HG03442 (cell line): Measurements from ENCODE around the gene MMEL1.
A peak's percentile ranks its signal among the peaks of the same experiment; 100 is the strongest.

Source experiments
- ATAC-seq: cut with Tn5 transposase; IDR thresholded peaks from one replicate; pipeline ENCODE4 v1.9.1; 2021; ENCODE audit warnings: mild to moderate bottlenecking, moderate library complexity; ENCODE audit not compliant: unreplicated experiment

The MMEL1 gene

DNA sequence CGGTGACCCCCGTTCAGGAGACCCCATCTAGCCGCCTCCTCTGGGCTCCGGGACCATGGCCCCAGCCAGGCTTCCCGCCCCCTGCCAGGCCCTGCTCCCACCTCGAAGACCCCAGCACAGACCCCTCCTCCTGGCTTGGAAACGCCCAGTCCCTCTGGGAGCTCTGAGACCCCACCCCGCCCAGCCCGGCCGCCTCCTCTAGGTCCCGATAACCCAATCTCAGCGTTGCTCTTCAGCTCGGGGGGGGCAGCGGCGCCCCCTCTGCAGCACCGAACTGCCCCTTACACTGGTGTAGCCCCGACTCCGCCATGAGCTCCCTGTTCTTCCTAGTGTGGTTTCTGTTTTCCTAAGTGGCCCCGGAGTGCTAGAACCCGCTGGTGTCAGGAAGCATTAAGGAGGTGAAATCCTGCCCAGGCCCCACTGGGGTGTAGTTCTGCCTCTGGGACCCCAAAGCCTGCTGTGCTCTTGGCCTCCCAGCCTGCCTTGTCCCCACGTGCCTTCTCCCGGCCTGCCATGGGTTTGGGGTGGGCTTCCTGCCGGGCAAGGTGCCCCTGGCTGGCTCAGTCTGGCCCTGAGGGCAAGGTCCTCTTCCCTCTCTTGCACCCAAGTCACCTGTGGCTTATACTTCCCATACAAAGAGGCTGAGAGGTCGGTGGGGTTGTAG, 10.7 kb upstream of the MMEL1 start:
- no peak for ATAC-seq

DNA sequence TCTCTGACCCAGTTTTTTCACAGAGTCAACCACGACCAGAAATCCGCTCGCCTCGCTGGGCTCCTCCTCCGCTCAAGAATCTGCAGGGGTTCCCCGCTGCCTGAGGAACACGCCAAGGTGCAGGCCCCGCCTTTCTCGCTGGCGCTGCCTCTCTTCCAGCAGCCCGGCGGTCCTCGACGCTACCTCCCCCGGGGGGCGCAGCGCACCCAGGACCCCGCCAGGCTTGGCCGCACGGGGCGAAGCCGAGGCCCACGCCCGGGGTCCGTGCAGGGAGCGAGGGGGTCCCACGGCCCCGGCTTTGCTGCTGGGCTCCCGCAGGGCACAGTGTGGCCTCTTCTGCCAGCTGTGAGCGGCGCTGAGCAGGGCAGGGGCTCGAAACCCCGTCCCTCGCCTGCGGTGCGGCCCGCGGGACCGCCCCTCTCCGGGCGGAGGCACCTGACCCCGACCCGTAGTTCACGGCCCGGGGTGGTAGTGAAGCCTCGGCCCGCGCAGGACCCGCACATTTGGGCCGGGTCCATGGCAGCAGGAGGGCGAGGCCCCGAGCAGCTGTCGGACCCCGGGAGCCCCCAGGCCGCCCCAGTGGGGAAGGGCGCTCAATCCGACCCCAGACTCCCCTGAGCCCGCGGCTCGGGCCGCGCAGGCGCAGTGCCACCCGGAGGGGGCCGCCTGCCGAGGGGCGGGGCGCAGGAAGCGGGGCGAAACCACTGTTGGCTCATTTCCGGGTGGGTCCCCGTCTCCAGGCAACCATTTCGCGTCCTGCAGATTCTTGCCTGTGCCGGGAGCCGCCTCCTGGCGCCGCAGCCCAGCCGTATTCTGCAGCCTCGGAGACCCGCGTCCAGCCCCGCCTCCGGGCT, 10.0 kb upstream of the MMEL1 start:
- ATAC-seq = peak; percentile 73

DNA sequence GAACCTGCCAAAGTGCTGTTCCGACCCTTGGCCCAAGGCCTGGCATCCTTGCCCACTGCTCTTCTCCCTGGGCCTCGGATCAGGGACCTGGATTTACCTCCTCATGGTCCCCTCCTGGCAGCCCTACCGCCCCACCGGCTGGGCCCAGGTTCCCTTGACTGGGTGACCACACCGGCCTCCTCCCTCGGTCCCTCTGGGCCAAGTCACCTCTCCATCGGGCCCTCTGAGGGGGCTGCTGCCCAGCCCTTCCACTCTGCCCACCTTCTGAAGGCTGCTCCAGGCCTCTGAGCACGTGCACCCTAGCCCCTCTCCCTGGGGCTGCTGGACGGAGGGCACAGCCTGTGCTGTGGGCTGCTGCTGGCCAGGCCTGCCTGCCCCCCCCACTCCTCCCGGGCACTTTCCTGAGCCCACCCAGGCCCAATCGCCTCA, 9.3 kb upstream of the MMEL1 start:
- ATAC-seq = no peak

DNA sequence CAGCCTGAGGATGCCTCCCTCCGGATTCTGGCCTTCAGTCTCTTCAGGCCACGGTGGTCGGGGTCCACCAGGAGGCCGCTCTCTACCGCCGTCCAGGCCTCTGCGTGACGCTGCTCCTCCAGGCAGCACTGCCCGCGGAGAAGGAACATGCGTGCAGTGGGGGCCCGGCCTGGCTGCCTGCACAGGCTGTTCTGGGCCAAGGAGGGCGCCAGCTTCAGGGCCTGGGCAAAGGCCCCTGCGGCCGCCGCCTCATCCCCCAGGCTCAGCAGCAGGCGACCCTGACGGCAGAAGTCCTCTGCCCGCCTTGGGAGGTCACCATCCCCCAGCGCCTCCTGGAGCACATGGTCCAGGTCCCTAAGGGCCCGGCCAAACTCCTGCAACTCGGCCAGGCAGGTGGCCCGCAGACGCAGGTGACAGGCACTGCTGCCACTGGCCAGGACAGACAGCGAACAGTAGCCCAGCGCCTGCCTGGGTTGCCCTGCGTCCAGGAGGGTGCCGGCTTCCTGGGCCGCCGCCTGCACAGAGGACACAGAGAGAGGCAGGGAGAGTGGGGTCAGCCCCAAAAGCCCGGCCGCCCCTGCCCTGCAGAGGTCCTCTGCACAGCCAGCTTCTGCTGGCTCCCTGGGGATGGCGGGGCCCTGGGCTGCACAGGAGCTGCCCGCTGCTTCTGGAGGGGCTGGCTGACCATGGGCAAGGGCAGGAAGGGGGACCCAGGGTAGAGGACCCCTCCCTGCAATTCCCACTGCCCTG, 8.7 kb upstream of the MMEL1 start:
- ATAC-seq = no peak

DNA sequence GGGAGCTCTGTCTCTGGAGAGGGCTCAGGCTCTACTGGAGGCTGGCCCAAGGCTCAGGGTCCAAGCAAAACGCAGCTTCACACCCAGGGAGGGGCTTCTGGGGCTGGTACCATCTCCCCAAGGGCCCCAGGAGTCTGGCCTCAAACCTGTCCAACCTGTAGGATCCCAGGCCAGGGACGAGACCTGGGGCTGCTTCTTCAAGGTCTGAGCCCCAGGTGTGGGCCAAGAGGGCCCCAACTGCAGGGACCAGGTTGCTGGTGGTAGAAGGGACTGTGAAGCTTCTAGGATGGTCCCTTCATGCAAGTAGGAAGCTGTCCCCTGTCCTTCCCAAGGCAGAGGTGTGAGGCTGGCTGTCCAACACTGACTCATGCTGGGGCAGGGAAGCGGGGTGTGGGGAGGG, 7.8 kb upstream of the MMEL1 start:
- ATAC-seq = no peak

DNA sequence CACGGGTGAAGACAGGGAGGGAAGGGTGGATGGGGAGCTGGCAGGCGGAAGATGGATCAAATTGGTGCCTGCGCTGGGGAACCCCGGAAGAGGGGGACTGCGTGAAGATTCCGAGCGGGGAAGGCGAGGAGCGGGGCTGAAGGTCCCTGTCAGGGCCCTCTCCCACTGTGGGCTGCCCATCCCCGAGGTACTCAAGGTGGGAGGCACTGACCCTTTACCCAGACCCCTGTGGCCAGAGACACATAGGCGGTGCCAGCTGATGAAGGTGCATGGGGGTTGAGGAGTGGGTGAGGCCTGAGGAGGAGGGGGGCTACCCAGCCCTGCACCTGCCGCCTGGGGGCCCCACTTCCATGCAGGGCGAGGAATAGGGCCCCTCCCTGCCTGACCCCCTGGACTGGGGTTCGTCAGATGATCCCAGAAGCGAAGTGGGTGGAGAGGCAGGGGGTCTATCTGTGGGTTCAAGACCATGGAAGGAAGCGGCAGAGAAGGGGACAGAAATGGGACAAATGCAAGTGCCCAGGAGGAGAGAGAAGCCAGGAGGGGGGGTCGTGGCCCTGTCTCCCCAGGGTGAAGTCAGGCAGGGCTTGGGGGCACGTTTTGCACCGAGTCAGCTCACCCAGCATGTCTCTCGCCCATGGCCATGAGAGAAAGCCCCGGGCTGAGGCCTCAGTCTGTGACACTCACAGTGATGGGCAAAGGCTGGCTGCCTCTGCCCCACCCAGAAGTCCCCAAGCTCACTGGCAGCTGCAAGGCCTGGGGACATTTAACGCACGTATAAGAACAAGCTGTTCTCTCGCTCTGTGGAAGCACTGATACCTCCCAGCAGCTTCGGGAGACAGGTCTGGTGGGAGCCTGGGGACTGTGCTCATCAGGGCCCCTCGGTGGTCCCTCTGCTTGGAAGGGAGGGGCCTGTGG, 7.0 kb upstream of the MMEL1 start:
- no peak for ATAC-seq

DNA sequence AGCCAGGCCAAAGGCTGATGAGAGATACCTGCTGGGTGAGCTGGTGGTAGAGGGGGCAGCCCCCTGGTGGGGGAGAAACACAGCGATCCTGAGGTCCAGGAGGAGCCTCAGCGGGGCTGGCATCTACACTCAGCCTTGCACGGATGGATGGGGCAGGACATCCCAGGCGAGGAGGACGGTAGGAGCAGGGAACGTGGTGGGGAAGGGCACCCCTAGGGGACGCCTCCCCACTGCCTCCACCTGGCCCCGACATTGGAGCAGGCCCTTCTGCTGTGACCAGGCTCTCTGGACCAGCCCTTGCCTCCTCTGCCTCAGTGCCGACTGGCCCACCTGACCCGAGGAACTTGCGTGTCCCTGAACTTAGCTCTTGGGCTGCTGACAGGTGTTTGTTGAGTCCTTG, 6.4 kb upstream of the MMEL1 start:
- ATAC-seq = no peak

DNA sequence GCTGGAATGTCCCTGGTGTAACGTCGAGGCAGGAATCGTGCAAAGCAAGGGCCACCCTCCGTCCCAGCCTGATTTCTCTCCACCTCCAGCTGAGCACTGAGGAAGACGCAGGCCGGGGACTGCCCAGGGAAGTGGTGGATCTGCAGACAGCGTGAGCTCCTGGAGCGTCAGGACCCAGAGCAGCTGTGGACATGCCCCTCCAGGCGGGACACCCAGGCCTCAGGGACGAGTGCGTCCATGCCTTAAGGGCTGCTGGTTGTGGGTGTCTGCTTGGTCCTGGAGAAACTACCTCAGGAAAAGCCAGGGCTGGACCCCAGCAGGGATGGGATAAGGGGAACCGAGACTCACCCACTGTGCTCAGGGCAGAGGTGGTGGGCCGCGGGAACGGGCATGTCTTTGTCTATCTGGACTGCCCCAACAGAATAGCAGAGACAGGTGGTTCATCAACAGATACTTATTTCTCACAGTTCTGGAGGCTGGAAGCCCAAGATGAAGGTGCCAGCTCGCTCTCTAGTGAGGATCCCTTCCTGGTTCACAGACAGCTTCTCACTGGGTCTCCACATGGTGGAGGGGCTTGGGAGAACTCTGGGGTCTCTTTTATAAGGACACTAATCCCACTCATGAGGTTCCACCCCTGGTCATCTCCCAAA, 5.8 kb upstream of the MMEL1 start:
- ATAC-seq = no peak

DNA sequence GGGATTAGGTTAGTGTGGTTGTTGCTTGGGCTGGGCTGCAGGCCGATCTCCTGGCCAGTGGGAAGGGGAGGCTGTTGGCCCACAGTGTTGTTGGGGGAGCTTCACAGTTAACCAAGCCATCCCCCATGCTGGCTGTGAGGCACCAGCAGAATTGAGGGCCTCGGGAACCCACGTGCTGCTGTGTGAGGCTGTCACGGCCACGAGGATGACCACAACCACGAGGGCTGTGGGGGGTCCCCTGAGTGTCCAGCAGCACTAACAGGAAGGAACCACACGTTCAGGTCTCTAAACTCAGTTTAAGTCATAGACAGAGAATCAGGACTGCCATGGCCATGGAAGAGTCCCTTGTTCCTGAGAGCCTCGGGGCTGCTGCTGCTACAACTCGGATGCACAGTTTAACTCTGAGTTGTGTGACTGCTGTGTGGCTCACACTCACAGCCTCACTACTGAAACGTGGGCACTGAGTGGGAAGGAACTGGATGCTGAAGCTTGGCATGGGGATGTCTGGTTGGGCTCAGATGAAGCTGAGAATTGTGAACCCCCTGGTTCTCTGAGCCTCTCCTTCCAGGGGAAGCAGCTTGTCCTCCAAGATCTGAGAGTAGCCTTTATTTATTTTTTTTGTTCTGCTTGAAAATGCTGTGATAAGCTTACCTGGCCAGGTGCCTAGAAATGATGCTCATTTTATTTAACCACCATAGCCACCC, 4.8 kb upstream of the MMEL1 start:
- no peak for ATAC-seq

DNA sequence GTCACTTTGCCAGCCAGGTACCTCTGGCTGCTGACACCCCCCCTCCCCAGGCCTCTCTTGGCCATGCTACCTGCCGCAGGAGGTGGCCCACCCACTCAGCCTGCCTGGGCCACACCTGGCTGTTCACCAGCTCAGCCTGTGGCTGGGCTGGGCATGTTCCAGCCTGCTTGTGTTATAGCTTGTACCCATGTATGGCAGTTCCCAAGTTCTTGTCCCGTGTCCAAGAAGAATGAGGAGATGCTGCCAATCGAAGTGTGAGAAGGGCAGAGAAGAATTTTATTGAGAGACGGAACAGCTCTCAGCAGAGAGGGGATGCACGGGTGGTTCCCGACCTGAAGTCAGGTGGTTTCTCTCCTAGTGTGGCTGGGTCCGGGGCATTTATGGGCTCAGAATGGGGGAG, 3.9 kb upstream of the MMEL1 start:
- ATAC-seq = no peak

DNA sequence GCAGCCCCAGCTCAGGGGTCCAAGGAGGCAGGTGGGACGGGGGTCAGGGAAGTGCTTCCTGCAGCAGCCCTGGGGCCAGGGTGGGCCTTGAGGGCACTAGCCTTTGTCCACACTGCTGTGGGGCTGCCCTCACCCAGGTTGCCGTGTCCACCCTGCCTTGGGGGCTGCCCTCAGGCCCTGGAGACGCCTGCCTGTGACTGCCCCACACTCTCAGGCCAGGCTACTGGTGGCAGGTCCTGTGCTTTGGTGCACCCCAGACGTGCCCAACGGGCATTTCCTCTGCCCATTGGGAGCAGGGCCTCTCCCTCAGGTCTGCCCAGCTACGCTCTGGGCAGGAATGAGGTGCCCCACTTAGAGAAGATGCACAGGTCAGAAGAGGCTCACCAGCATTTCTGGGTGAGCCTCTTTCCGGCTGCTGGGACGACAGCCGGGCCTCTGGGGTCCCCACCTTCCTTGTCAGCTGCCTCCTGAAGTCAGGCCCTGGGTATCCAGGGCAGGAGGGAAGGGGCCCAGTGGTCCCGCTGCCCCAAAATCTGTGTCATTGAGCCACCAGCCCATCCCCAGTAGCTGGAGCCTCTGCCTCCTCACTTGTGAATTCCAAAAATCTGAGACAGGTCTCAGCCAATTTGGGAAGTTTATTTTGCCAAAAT, 2.7 kb upstream of the MMEL1 start:
- ATAC-seq = no peak

DNA sequence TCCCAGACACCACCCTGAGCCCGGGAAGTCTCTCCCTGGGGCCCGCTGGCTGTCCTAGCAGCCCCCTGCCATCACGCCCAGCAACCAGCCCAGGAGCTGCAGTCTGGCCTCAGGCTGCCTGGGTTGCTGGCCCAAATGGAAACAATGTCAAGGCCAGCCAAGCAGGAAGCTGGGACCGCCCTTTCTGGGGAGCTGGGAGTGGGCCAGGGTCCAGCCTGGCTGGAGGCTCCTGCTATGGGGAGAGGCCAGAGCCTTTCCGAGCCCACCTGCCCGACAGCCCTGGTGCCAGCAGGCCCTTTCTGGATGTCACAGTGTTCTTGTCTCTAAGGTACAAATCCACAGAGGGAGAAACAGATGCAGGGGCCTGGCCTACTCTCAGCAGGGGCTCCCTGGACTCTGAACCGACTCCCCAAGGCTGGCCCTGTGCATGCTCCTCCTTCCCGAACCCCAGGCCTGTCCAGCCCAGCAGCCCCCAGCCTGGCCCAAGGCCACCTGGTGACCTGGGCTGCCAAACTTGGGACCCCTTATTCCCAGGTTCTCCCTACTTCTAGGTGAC, 1.2 kb upstream of the MMEL1 start:
- no peak for ATAC-seq

DNA sequence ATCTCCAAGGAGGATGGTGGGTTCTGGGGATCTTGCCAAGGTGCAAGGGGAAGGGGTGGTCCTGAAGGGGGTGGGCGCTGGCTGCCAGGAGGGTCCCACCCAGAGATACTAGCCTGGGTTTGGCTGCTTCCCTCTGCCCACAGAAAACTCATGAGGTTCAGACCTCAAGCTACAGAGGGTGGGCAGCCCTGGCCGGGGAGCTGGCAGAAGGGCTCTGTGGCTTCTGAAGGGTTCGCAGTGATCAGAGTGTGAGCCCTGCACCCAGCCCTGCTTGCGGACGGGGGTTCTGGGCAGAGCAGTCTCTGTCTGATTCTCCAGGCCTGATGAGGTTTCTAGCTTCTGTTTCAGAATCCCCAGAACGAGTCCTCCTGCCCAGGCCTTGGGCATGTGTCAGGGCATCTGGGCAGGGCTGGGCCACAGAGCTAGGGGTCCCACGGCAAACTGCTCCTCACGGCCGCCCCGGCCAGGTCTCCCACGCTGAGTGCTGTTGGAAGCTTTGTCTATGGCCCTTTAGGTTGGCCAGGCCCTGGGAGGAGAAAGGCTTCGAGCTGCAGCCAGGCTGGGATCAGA, 635 bp upstream of the MMEL1 start:
- ATAC-seq = no peak

DNA sequence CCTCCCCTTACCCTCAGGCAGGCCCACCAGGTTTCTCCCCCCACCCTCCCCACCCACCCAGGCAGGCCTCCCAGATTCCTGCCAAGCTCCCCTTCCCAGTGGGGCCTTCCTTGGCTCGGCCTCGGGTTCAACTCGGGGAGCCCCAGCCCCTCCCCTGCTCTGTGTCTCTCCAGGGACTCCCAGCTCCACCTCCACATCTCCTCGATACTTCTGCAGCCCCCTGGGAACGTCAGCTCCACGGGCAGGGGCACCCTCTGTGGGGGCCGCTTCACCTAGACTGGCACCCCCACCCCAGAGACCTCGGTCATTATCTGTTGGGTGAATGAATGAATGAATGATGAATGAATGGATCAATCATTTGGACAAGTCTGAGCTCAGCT, 775 bp downstream of the MMEL1 start:
- ATAC-seq = no peak

DNA sequence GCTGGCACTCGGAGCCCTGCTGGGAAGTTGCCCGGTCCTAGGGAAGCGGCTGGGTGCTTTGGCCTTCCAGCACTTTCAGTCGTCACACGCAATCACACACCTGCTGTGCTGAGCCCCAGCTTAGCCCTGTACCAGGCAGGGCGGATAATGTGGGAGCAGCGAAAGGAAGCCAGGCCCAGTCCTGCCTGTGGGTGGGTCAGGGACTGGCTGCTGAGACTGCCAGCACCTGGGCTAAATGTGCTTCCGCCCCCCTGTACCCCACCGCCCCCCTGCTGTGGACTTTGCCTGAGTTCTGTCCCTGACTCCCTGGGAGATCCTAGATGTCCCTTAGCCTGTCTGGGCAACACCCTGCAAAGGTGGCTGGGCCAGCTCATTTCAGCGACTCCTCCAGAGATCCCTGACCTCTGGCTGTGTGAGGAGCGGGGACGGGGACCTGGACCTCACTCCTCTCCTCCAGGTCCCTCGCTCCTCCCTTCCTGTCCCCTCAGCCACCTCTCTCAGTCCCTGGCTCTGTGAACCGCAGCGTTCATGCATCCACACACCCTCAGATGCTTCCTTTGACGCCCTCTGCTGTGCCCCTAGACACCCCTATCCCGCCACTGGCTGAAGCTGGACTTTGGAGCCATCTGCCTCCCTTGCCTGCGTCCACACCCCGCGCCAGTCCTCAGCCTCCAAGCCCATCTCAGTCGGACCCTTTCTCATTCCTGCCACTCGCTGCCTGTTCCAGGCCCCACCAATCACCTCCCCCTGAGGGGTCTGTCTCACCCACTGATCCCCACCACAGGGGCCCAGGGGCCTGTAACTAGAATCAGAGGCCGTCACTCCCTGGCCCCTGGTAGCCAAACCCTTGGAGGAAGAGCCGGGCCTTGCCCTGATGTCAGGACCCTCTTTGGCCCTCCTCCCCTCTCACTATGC, 1.4 kb downstream of the MMEL1 start:
- no peak for ATAC-seq

DNA sequence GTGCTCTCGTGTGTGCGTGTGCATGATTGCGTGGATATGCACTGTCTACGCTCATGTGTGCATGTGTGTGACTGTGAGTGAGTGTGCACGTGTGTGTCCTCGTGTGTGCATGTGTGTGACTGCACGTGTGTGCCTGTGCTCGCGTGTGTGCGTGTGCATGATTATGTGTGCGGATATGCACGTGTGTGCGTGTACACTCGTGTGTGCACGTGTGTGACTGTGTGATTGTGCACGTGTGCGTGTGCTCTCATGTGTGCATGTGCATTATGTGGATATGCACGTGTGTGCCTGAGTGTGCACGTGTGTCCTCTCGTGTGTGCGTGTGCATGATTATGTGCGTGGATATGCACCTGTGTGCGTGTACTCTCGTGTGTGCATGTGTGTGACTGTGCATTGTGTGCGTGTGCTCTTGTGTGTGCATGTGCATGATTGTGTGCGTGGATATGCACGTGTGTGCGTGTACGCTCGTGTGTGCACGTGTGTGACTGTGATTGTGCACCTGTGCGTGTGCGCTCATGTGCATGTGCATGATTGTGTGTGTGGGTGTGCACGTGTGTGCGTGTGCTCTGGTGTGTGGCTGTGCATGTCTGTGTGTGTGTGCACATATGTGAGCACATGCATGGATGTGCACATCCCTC, 2.2 kb downstream of the MMEL1 start:
- no peak for ATAC-seq
